ENCODE results near the gene LGALS7B.
"Not testable (repeated sequence)": the region's sequence is repeated elsewhere in the genome, so short reads cannot be mapped to it uniquely, and the experiment has no call there.

LGALS7B gene
- 0 to 0.11 (median 0) reads per million in 17 experiments for total RNA-seq

- no peak for DNase-seq
These were observed at the start of gene LGALS7B for GRCh38 chr19:38788478-38789243. Gene LGALS7B (plus strand): TSS chr19:38789200. CDS start chr19:38789227, 27 bp downstream.

- DNase-seq: no peak
These were observed 49.4 kb upstream of the LGALS7B start for GRCh38 chr19:38739440-38740256.

GRCh38 chr19:38740257-38740592, 48.8 kb upstream of the LGALS7B start:
- no peak for DNase-seq

- no peak for DNase-seq
These were observed 48.1 kb upstream of the LGALS7B start for GRCh38 chr19:38740932-38741331.

- DNase-seq: no peak
These were observed 47.3 kb upstream of the LGALS7B start for GRCh38 chr19:38741670-38742069.

GRCh38 chr19:38742296-38742695, 46.7 kb upstream of the LGALS7B start:
- no peak for DNase-seq

DNA sequence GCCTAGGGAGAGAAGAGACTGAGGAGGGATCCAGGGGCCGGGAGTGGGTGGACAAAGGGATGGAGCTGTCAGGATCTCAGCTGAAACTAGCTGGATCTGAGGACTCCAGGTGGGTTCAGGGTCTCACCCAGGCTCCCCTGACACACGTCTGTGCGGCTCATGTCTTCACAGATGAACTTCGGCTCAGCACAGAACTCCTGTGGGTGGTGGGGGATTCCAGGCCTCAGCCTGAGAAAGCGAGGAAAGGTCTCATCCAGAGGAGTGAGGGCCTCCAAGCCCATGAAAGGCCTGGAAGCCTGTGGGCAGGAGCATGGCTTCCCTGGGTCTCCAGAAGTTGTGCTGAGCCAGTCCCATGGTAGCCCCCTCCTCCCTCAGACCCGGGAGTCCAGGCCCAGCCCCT, 46.1 kb upstream of the LGALS7B start:
- no peak for DNase-seq

GRCh38 chr19:38743394-38744297, 45.4 kb upstream of the LGALS7B start:
- DNase-seq: no peak

DNA sequence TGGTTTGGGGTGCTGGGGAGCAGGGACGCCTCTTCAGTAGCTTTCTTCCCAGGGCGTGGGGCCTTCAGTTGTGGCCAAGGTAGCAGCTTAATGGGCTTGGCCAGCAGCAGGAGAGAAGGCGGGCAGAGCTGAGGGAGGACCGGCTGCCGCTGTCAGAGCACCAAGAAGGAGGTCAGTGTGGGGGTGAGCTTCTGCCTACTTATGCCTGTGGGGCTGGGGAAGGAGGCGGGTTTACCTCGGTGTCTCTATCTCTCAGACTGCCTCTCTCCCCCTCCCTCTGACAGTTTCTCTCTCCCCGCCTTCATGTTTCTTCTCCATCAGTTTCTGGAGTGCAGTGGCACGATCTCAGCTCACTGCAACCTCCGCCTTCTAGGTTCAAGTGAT, 44.7 kb upstream of the LGALS7B start, which contains the start of gene CAPN12:
TSS of gene CAPN12 (minus strand) at position 177 of the 384 bp plus-strand sequence. CDS start 309 bp downstream, outside the sequence.
- no peak for DNase-seq

- DNase-seq: no peak
These were observed 44.1 kb upstream of the LGALS7B start for GRCh38 chr19:38744874-38745273.

- no peak for DNase-seq
These were observed 43.7 kb upstream of the LGALS7B start for GRCh38 chr19:38745316-38745715.

DNA sequence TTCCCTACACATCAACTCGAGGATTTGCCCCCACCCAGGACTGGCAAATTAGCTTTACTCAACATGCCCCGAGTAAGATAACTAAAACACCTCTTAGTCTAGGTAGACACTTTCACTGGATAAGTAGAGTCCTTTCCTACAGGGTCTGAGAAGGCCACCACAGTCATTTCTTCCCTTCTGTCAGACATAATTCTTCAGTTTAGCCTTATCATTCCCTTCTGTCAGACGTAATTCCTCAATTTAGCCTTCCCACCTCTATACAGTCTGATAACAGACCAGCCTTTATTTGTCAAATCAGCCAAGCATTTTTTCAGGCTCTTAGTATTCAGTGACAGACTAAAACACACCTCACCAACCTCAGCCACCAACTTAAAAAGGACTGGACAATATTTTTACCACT, 35.2 kb upstream of the LGALS7B start:
- not testable (repeated sequence) for DNase-seq

DNA sequence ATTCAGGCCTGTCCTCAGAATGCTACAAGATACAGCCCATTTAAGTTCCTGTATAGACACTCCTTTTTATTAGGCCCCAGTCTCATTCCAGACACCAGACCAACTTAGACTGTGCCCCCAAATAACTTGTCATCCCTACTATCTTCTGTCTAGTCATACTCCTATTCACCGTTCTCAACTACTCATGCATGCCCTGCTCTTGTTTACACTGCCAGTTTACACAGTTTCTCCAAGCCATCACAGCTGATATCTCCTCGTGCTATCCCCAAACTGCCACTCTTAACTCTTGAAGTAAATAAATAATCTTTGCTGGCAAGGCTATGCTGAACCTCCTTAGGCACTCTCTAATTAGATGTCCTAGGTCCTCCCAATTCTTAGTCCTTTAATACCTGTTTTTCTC, 34.8 kb upstream of the LGALS7B start:
- not testable (repeated sequence) for DNase-seq

DNA sequence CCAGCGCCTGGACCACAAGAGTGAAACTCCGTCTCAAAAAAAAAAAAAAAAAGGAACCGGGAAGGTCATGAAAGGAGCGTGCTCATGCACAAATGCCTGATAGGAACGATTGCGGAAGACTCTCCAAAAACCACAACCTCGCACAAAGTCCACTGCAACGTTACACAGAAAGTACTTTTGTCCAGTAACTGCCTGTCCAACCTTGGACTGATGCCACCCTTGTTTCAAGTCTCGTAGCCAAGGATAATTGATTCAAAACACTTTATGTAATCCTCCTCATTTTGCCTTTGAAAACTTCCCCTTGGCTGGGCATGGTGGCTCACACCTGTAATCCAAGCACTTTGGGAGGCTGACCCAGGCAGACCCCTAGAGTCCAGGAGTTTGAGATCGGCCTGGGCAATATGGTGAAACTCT, 29.4 kb upstream of the LGALS7B start:
- DNase-seq: peak; percentile 35 to 72 (median 56)

DNA sequence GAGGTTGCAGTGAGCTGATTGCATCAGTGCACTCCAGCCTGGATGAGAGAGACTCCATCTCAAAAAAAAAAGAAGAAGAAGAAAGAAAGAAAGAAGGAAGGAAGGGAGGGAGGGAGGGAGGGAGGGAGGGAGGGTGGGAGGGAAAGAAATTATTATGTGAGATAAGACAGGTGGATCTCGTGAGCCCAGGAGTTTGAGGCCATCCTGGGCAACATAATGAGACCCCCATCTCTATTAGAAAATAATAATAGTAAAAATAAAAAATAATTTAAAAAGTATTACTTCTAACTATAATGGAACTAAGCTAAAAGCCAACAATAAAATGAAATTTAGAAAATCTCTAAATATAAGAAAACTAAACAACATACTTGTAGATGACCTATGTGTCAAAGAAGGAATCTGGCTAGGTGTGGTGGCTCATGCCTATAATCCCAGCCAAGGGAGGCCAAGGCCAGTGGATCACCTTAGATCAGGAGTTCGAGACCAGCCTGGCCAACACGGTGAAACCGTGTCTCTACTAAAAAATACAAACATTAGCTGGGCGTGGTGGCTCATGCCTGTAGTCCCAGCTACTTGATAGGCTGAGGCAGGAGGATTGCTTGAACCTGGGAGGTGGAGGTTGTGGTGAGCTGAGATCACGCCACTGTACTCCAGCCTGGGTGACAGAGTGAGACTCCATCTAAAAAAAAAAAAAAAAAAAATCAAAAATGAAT, 28.0 kb upstream of the LGALS7B start:
- not testable (repeated sequence) for DNase-seq

- not testable (repeated sequence) for DNase-seq
These were observed 27.1 kb upstream of the LGALS7B start for GRCh38 chr19:38761884-38762389.

GRCh38 chr19:38763795-38764220, 25.2 kb upstream of the LGALS7B start:
- DNase-seq: no peak

DNA sequence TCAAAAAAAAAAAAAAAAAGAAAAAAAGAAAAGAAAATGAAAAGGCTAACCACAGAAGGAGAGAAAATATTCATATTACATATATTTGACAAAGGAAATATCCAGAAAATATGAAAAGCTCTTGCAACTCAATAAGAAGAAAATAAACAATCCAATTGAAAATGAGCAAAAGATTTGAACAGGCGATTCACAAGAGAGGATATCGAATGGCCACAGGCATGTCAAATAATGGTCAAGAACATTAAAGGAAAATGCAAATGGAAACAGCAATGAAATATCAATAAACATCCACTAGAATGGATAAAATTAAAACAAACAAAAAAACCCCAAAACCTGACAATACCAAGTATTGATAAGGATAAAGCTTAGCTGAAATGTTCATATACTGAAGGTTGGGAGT, 23.8 kb upstream of the LGALS7B start:
- DNase-seq: no peak

GRCh38 chr19:38766276-38767047, 22.5 kb upstream of the LGALS7B start:
- DNase-seq: no peak

GRCh38 chr19:38769635-38770211, 19.3 kb upstream of the LGALS7B start:
- DNase-seq: peak; percentile 91 to 94 (median 93)
